CD4-positive, alpha-beta memory T cell (primary cell): ENCODE data around the gene RAB6C. TPM values are rescaled to one million over a fixed set of nuclear protein-coding genes. Genes with fewer than 3 reads are reported as not detected.
A peak's percentile ranks its signal among the peaks of the same experiment; 100 is the strongest.
"Not testable (repeated sequence)": the region's sequence is repeated elsewhere in the genome, so short reads cannot be mapped to it uniquely, and the experiment has no call there.

Experiments
- CTCF ChIA-PET: fragments of 350-600 bp; sonication (Branson Sonifier 250); formaldehyde crosslinking; loops from one replicate; lab custom pipeline; 2021; ENCODE audit warnings: inconsistent platforms; ENCODE audit not compliant: partially characterized antibody; lab: Charles Lee
- POLR2A ChIA-PET: fragments of 350-600 bp; sonication (Branson Sonifier 250); formaldehyde crosslinking; loops from one replicate; lab custom pipeline; 2021; ENCODE audit not compliant: partially characterized antibody; lab: Charles Lee
- DNase-seq, 5 donors: peaks; one replicate each; pipeline versions ENCODE4 v3.0.0 to v3.0.0-alpha.2; 2020 to 2022; ENCODE audit warnings: mixed read lengths in 1 of 5
- H3K27ac ChIP-seq: one replicate; pipeline ENCODE4 v1.7.0; 2013; ENCODE audit warnings: low read depth, low read length
- H3K27me3 ChIP-seq: 2 replicates; pipeline ENCODE4 v1.7.0; 2013; ENCODE audit warnings: mild to moderate bottlenecking, low read length, moderate library complexity; ENCODE audit not compliant: insufficient read depth
- H3K36me3 ChIP-seq: 2 replicates; pipeline ENCODE4 v1.7.0; 2013; ENCODE audit warnings: mild to moderate bottlenecking, low read length, moderate library complexity; ENCODE audit not compliant: insufficient read depth
- H3K4me1 ChIP-seq: 2 replicates; pipeline ENCODE4 v1.7.0; 2013; ENCODE audit warnings: mild to moderate bottlenecking, low read length, moderate library complexity; ENCODE audit not compliant: insufficient read depth
- H3K4me3 ChIP-seq, 2 donors: one replicate each; pipeline ENCODE4 v1.7.0; 2013; ENCODE audit warnings: low read length in 2 of 2, mild to moderate bottlenecking in 1 of 2
- H3K9me3 ChIP-seq, 2 donors: one replicate each; pipeline ENCODE4 v1.7.0; 2013; ENCODE audit warnings: low read length in 2 of 2, control low read depth in 1 of 2; ENCODE audit not compliant: control insufficient read depth in 1 of 2
- H3K27ac Mint-ChIP-seq, 7 donors: one replicate each; pipeline ENCODE4 v1.8.0; 2020 to 2021; ENCODE audit warnings: mixed read lengths in 7 of 7, mild to moderate bottlenecking in 6 of 7, inconsistent platforms in 3 of 7, moderate library complexity in 3 of 7
- H3K27me3 Mint-ChIP-seq, 2 donors: one replicate each; pipeline ENCODE4 v1.8.0; 2020 to 2021; ENCODE audit warnings: mixed read lengths in 2 of 2
- H3K36me3 Mint-ChIP-seq, 2 donors: one replicate each; pipeline ENCODE4 v1.8.0; 2020 to 2021; ENCODE audit warnings: mixed read lengths in 2 of 2, inconsistent platforms in 1 of 2, mild to moderate bottlenecking in 1 of 2
- H3K4me1 Mint-ChIP-seq, 4 donors: one replicate each; pipeline ENCODE4 v1.8.0; 2020 to 2021; ENCODE audit warnings: mixed read lengths in 4 of 4, mild to moderate bottlenecking in 1 of 4
- H3K4me3 Mint-ChIP-seq, 8 donors: one replicate each; pipeline ENCODE4 v1.8.0; 2020 to 2021; ENCODE audit warnings: mixed read lengths in 8 of 8, mild to moderate bottlenecking in 7 of 8, moderate library complexity in 6 of 8, inconsistent platforms in 3 of 8
- H3K9me3 Mint-ChIP-seq, 8 donors: one replicate each; pipeline ENCODE4 v1.8.0; 2020 to 2021; ENCODE audit warnings: mixed read lengths in 8 of 8, mild to moderate bottlenecking in 5 of 8, inconsistent platforms in 3 of 8, moderate library complexity in 1 of 8
- intact Hi-C: fragments of 100-400 bp; cut with micrococcal nuclease; formaldehyde crosslinking; loops from one replicate; pipeline ENCODE4 v1.15.1; 2023
- polyA plus RNA-seq, 2 donors: library from polyadenylated mRNA; unstranded; fragments of 300-500 nt; fragmentation: Illumina TruSeq; gene quantifications; one replicate each; pipeline ENCODE4 v1.2.3, GENCODE V29; 2021
- total RNA-seq, 2 experiments: library from RNA; stranded (reverse); gene quantifications; one replicate each; pipeline ENCODE4 v1.2.3, GENCODE V29; 2021

The RAB6C gene
- total RNA-seq (under 1 TPM in 1 of 2 experiments, not detected in 1; 0.11 TPM), polyA plus RNA-seq (not detected)

DNA sequence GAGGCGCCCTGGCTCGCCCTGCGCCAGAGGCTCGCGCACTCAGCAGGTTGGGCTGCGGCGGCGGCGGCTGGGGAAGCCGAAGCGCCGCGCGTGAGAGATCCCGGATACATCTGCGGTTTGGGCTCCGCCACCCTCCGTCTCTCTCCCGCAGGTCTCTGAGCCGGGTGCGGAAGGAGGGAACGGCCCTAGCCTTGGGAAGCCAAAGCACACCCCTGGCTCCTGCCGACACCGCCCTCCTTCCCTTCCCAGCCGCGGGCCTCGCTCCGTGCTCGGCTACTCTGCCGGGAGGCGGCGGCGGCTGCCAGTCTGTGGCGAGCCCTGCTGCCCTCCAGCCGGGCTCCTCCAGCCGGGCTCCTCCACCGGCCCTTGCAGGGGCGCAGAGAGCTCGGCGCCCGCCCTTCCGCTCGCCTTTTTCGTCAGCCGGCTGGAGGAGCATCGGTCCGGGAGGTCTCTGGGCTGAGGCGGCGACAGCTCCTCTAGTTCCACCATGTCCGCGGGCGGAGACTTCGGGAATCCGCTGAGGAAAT, at the start of gene RAB6C:
TSS of gene RAB6C (plus strand) at position 38 of the 527 bp plus-strand sequence. CDS start at position 488, 450 bp downstream.
- CTCF ChIA-PET, H3K36me3 Mint-ChIP-seq, H3K36me3 ChIP-seq, POLR2A ChIA-PET, intact Hi-C loops, H3K9me3 ChIP-seq, H3K27me3 ChIP-seq, H3K4me3 ChIP-seq, H3K9me3 Mint-ChIP-seq, H3K4me1 ChIP-seq, H3K27ac ChIP-seq: not testable (repeated sequence)
- Mint-ChIP-seq H3K4me3 (peak within 1 kb of the TSS; percentile 45 to 88 (median 64)), H3K27ac (peak within 1 kb of the TSS in 1 of 7 donors; percentile 44), H3K4me1 (peaks cover 4 to 11% (median 7%) of the 10 kb centered on the region in 4 donors), H3K27me3 (peaks cover 21% of the 10 kb centered on the region in 2 donors)
- peak in 1 of 5 donors; percentile 2 for DNase-seq

DNA sequence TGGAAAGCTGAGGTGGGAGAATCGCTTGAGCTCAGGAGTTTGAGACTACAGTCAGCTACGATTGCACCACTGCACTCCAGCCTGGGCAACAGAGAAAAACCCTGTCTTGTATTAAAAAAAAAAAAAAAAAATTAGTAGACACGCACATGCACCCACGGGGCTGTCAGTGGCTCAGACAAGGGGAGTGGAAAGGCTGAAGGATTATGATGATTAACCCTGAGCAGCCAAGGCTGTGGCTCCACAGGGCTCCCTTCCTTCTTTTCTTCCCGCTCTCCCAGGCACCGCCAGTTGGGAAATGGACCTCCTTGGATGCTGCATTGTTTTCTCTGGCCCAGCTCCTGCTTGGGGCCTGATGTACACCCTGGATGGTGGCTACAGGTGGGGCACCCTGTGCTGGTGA, 49.0 kb upstream of the RAB6C start:
- no peaks in the 10 kb centered on the region for H3K27me3 ChIP-seq

DNA sequence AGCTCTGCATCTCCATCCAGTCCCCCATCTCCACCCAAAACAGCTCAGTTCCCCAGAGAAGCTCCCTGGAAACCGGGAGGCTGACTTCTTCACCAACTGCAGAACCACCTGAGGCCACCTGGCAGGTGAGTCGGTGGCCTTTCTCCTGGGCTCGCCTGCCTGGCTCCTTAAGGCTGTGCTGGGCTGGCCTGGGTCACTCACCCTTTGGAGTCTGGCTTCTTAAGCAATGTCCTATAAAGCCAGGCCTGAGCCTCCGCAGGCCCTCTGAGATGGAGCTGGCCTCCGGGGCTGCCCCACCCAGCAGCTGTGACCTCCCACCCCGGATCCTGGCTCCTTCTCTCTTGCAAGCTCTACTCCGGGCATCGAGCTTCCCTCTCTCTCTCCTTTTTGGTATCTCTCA, 46.1 kb upstream of the RAB6C start:
- POLR2A ChIA-PET, H3K4me3 Mint-ChIP-seq, H3K4me3 ChIP-seq, H3K27ac Mint-ChIP-seq, H3K27ac ChIP-seq, DNase-seq, H3K9me3 ChIP-seq, H3K4me1 Mint-ChIP-seq, H3K36me3 Mint-ChIP-seq, H3K9me3 Mint-ChIP-seq, intact Hi-C loops, H3K36me3 ChIP-seq, H3K4me1 ChIP-seq, H3K27me3 ChIP-seq: not testable (repeated sequence)
- CTCF ChIA-PET: interaction anchor here (0.6 kb wide), 1 partner anchor 400 kb away, joined by 4 read pairs; no protein-coding TSS in a partner anchor
- H3K27me3 Mint-ChIP-seq: peaks cover 13 to 16% of the 10 kb centered on the region in 2 donors

More for the DNA sequence above, 49.0 kb upstream of the RAB6C start:
- H3K27ac Mint-ChIP-seq: no peak overlapping the region
- no peak for DNase-seq
- H3K9me3 ChIP-seq: no peaks in the 10 kb centered on the region
- H3K36me3 Mint-ChIP-seq: no peaks in the 10 kb centered on the region
- H3K27me3 Mint-ChIP-seq: peaks cover 20 to 22% of the 10 kb centered on the region in 2 donors
- no peaks in the 10 kb centered on the region for H3K4me1 ChIP-seq
- ChIA-PET CTCF (interaction anchor here (0.7 kb wide), 1 partner anchor 399 kb away, joined by 3 read pairs; no protein-coding TSS in a partner anchor), POLR2A (no interaction called here)
- H3K27ac ChIP-seq: no peak overlapping the region
- H3K4me3 ChIP-seq: no peak overlapping the region
- intact Hi-C loops: no loop called here
- H3K36me3 ChIP-seq: no peaks in the 10 kb centered on the region
- H3K9me3 Mint-ChIP-seq: no peaks in the 10 kb centered on the region
- H3K4me1 Mint-ChIP-seq: peaks cover 0 to 2% (median 0%) of the 10 kb centered on the region in 4 donors
- H3K4me3 Mint-ChIP-seq: no peak overlapping the region

DNA sequence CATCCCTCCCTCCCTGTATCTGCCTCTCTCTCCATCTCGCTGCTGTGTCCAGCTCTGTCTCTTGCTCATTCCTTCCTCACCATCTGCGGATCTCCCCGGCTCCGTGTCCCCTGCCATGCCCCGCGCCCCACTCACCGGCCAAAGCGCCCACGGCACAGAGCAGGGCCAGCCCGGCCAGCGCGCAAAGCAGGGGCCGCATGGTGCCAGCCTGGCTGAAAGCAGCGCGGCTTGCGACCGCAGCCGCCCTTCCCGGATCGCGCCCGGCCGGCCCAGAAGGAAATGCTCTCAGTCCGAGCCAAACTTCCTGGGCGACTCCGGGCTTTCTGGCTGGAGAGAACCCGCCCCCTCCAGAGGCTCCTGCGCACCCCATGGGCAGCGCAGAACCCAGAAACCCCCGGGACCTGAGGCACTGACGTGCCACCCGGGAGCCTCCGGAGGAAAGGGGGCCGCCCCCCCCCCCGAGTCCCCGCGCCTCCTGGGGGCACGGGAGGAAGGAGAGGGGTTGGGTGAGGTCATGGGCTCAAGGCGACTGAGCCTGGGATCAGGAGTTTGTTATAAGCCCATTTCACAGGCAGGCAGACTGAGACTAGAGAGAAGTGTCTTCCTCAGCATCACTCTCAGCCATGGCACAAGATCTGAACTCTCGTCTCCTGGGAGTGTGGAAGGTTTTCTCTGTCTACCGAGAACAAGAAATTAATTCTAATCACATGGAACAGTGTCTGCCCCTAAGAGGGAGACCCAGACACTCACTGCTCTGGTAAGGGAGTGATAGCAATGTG, 45.2 kb upstream of the RAB6C start:
- DNase-seq: no peak
- Histone ChIP-seq H3K27me3 (no peaks in the 10 kb centered on the region), H3K4me3 (no peak overlapping the region), H3K27ac (no peak overlapping the region), H3K36me3 (no peaks in the 10 kb centered on the region), H3K4me1 (no peaks in the 10 kb centered on the region), H3K9me3 (no peaks in the 10 kb centered on the region)
- Mint-ChIP-seq H3K27ac (no peak overlapping the region), H3K36me3 (no peaks in the 10 kb centered on the region), H3K9me3 (no peaks in the 10 kb centered on the region), H3K4me1 (peaks cover 0 to 2% (median 0%) of the 10 kb centered on the region in 4 donors), H3K4me3 (no peak overlapping the region), H3K27me3 (peaks cover 13 to 19% of the 10 kb centered on the region in 2 donors)
- ChIA-PET CTCF (no interaction called here), POLR2A (no interaction called here)
- intact Hi-C loops: no loop called here

DNA sequence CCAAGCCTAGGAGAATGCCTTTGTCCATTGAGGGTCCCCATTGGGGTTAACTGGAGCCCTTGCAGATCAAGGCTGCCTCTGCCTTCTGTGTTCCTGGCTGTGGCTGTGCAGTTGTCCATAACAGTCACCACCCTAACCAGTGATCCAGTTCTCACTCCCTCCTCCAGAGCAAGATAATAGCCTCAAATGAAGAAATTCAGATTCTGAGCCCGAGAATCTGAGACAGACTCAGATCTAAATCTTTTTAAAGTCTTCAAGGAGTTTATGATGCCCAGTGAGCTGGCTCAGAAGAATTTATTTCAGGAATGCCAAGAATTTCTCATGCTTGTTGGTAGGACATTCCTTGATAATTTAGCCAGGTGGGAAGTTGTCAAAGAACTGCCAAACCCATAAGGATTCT, 44.3 kb upstream of the RAB6C start:
- intact Hi-C loops: no loop called here
- CTCF ChIA-PET: interaction anchor here (0.9 to 5.7 kb wide), 2 partner anchors 16 to 397 kb away, joined by 3 to 79 read pairs; no protein-coding TSS in a partner anchor
- peaks cover 0 to 2% (median 0%) of the 10 kb centered on the region in 4 donors for H3K4me1 Mint-ChIP-seq
- DNase-seq: no peak
- POLR2A ChIA-PET: no interaction called here
- H3K27me3 Mint-ChIP-seq: peaks cover 14 to 20% of the 10 kb centered on the region in 2 donors
- H3K27ac ChIP-seq: no peak overlapping the region
- H3K4me3 ChIP-seq: no peak overlapping the region
- no peaks in the 10 kb centered on the region for H3K36me3 Mint-ChIP-seq
- H3K9me3 ChIP-seq: no peaks in the 10 kb centered on the region
- H3K4me1 ChIP-seq: no peaks in the 10 kb centered on the region
- H3K9me3 Mint-ChIP-seq: no peaks in the 10 kb centered on the region
- no peak overlapping the region for H3K4me3 Mint-ChIP-seq
- H3K27ac Mint-ChIP-seq: no peak overlapping the region
- H3K36me3 ChIP-seq: no peaks in the 10 kb centered on the region
- H3K27me3 ChIP-seq: no peaks in the 10 kb centered on the region

DNA sequence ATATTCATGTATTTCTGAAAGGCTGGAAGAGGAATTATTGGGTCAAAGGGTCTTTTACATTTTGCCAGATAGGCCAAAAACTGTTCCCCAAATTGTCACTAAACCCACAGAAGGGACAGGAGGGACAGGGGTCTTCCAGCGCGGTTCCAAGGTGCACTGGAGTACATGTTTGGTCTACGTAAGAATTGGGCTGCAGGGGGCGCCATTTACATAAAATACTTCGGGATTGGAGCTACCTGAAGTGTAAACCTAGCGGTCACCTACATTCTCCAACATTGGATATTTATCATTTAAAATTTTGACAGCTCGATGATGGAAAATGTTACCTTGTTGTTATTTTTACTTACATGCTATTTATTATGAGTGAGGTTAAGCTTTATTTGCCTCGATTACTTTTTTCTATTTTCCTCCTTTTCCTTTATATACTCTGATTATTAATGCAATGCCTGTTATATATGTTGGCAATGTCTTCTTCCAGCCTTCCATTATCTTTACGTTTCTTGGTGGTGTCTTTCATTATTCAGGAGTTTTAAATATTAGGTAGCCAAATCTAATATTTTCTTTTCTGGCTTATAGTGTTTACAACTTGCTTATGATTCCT, 43.0 kb upstream of the RAB6C start:
- CTCF ChIA-PET: interaction anchor here (0.6 to 5.7 kb wide), 11 partner anchors 10 to 1175 kb away, joined by 3 to 79 read pairs (median 3); partner anchors contain the start of genes MZT2B and SMPD4
- no peaks in the 10 kb centered on the region for H3K9me3 Mint-ChIP-seq
- H3K27ac ChIP-seq: no peak overlapping the region
- peaks cover 0 to 2% (median 0%) of the 10 kb centered on the region in 4 donors for H3K4me1 Mint-ChIP-seq
- no peak overlapping the region for H3K27ac Mint-ChIP-seq
- peak in 3 of 5 donors; percentile 22 to 36 (median 23) for DNase-seq
- H3K27me3 Mint-ChIP-seq: peaks cover 14 to 19% of the 10 kb centered on the region in 2 donors
- H3K36me3 Mint-ChIP-seq: no peaks in the 10 kb centered on the region
- intact Hi-C loops: no loop called here
- no peaks in the 10 kb centered on the region for H3K9me3 ChIP-seq
- H3K4me1 ChIP-seq: no peaks in the 10 kb centered on the region
- H3K4me3 ChIP-seq: no peak overlapping the region
- no peaks in the 10 kb centered on the region for H3K27me3 ChIP-seq
- H3K36me3 ChIP-seq: no peaks in the 10 kb centered on the region
- H3K4me3 Mint-ChIP-seq: no peak overlapping the region
- POLR2A ChIA-PET: no interaction called here

DNA sequence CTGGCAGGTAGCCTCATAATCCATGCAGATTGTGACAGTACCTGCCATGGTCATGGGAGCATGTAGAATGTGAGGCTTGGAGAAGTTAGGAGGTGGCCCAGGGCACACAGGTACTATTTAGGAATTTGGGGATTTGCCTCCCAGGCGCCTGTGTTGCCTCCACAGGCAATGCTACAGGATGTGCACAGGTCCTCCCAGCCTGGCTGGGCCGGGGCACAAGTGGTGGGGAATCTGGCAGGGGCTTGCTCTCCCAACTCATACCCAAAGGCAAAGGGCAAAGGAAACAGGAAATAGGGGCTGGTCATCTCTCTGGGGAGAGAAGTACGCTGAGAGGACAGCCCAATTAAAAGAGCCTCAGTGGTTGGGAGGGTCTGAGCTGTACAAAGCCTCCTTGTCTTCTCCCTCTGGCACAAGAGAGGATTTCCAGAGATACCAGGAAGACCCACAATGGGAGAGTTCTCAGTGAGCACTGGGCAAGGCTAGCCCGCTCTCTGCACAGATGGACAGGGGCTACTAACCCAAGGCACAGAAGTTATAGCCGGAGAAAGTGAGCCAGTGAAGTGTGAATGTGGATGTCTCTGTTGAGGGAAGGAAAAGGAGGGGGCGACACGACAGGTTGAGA, 40.5 kb upstream of the RAB6C start:
- H3K4me3 Mint-ChIP-seq, H3K9me3 ChIP-seq, H3K9me3 Mint-ChIP-seq, H3K4me1 ChIP-seq, H3K4me3 ChIP-seq, H3K27ac Mint-ChIP-seq, POLR2A ChIA-PET, H3K27me3 ChIP-seq, H3K27ac ChIP-seq, H3K4me1 Mint-ChIP-seq, H3K36me3 Mint-ChIP-seq, H3K27me3 Mint-ChIP-seq, intact Hi-C loops, DNase-seq, H3K36me3 ChIP-seq: not testable (repeated sequence)
- CTCF ChIA-PET: interaction anchor here (5.7 kb wide), 1 partner anchor 393 kb away, joined by 79 read pairs; no protein-coding TSS in a partner anchor
